Transverse colon (tissue), 4 donors: ENCODE measurements around the gene MRAS.

ENCODE experiments used
- CTCF ChIP-seq, 5 experiments: fragments of 200-600 bp in 3 of 5; fragments of 450-650 bp in 2 of 5; sonication (generic) in 3 of 5; IDR thresholded peaks; 1 replicate in 2 of 5; 2 replicates in 3 of 5; pipeline ENCODE4 v1.5.1; 2016 to 2017; ENCODE audit warnings: antibody characterized with exemption in 5 of 5, inconsistent platforms in 3 of 5, mild to moderate bottlenecking in 2 of 5, moderate library complexity in 1 of 5
- POLR2AphosphoS5 ChIP-seq, 3 donors: sonication (generic); formaldehyde crosslinking; IDR thresholded peaks; one replicate each; pipeline ENCODE4 v1.6.1; 2016; ENCODE audit warnings: antibody characterized with exemption in 3 of 3

DNA sequence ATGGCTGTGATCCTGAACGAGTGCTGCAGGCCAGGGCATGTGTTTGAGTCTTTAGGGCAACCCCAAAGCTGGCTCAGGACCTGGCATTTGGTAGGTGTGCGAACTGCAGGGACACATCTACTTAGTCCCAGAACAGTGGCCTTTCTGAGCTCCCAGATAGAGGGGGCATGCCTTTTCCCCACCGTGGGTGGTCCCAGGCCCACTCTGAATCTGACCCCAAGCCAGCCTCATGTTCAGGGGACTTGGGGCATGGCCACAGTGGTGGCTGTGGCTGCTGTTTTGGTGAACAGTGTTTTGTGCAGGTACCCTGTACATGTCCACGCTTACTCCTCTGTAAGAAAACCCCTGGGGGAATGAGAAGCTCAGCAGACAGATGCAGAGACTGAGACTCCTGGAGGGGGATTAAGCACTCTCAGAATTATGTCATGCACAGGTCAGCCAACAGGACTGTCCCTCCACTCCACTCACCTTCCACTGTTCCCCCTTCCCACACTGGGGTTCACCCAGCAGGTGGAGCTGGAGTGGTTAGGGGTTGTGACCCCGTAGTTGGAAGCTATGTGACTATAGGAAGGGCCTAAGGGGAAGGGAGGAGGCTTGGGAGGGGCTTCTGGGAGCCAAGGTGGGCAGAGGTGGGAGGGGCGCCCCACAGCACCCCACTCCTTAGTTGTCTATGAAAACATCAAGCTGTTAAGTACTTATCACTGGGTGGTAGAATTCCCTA is 102.5 kb downstream of the MRAS start:
- no peak for TF ChIP-seq POLR2AphosphoS5 (IDR thresholded peaks at IDR 0.05)
- no peak for TF ChIP-seq CTCF (IDR thresholded peaks at IDR 0.05)
